Mononuclear cell (primary cell): ENCODE measurements around the gene MBD3L3. TPM values are rescaled to one million over a fixed set of nuclear protein-coding genes. Genes with fewer than 3 reads are reported as not detected.
"Not testable (repeated sequence)": the region's sequence is repeated elsewhere in the genome, so short reads cannot be mapped to it uniquely, and the experiment has no call there.

Source experiments
- H3K27me3 ChIP-seq: 2 replicates; pipeline ENCODE4 v1.6.0; 2011; ENCODE audit warnings: low read length, control low read depth; ENCODE audit not compliant: insufficient read depth
- H3K4me1 ChIP-seq: 2 replicates; pipeline ENCODE4 v1.5.1; 2011; ENCODE audit warnings: mild to moderate bottlenecking, low read length, control low read depth; ENCODE audit not compliant: insufficient read depth
- H3K4me3 ChIP-seq: 2 replicates; pipeline ENCODE4 v1.5.1; 2011; ENCODE audit warnings: mild to moderate bottlenecking, low read length, moderate library complexity
- H3K9me3 ChIP-seq: 2 replicates; pipeline ENCODE4 v1.5.1; 2011; ENCODE audit warnings: low read depth, mild to moderate bottlenecking, control low read depth, low read length
- total RNA-seq: library from RNA; depleted of rRNA; stranded (reverse); fragments of >200 nt; gene quantifications from one replicate; pipeline ENCODE4 v1.2.3, GENCODE V29; 2012

The MBD3L3 gene
- total RNA-seq, 1 donor: not detected

DNA sequence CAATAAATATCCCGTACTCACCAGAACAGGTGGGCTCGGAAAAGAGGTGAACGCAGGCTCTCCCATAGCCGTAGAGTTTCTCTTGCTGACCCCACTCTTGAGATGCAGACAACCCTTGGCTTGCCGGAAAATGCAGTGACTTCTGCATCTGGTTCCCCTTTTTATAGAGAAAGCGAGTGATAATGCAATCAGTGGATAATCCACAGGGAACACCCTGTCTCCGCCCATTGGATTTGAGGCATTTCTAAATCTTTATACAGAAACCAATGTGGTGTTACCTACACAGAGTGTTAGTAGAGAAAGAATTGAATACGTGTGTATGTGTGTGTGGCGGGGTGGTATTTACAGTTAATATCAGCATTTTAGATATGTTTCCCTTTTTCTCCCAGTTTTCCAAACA, 18.4 kb downstream of the MBD3L3 start, which contains the start of gene MBD3L4:
MBD3L4 (minus strand) TSS at position 101 of the 400 bp plus-strand sequence; CDS start at position 66, 35 bp downstream.
- not testable (repeated sequence) for H3K4me3 ChIP-seq, H3K9me3 ChIP-seq, H3K4me1 ChIP-seq, H3K27me3 ChIP-seq

DNA sequence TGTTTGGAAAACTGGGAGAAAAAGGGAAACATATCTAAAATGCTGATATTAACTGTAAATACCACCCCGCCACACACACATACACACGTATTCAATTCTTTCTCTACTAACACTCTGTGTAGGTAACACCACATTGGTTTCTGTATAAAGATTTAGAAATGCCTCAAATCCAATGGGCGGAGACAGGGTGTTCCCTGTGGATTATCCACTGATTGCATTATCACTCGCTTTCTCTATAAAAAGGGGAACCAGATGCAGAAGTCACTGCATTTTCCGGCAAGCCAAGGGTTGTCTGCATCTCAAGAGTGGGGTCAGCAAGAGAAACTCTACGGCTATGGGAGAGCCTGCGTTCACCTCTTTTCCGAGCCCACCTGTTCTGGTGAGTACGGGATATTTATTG, 28.2 kb downstream of the MBD3L3 start, which contains the start of gene MBD3L5:
MBD3L5 (plus strand) TSS at position 301 of the 400 bp plus-strand sequence; CDS start at position 335, 34 bp downstream.
- not testable (repeated sequence) for H3K9me3 ChIP-seq, H3K27me3 ChIP-seq, H3K4me3 ChIP-seq, H3K4me1 ChIP-seq

DNA sequence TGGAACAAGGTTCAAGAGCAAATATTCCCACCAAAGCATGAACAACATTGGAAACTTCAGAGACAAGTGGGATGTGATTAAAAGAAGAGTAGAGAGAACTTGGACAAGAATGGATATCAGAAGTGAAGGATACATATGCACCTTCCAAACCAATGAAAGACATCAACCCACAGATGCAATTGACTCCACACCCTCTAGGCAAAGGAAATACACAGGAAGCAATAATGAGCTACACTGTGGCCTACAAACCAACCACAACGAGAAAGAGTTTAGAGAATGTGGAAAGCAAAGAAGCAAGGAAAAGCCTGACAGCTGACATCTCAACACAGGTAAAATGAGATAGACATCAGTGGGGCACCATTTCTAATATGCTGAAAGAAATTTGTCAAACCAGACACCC, 29.7 kb downstream of the MBD3L3 start:
- not testable (repeated sequence) for H3K9me3 ChIP-seq, H3K4me1 ChIP-seq, H3K4me3 ChIP-seq, H3K27me3 ChIP-seq

DNA sequence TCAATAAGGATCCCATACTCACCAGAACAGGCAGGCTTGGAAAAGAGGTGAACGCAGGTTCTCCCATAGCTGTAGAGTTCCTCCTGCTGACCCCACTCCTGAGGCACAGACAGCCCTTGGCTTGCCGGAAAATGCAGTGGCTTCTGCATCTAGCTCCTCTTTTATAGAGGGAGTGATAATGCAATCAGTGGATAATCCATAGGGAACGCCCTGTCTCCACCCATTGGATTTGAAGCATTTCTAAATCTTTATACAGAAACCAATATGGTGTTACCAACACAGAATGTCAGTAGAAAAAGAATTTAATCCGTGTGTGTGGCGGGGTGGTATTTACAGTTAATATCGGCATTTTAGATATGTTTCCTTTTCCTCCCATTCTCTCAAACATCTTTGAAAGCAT, 37.1 kb downstream of the MBD3L3 start, which contains the start of gene MBD3L2B:
MBD3L2B (minus strand) TSS at position 101 of the 400 bp plus-strand sequence; CDS start at position 67, 34 bp downstream.
- H3K4me3 ChIP-seq, H3K9me3 ChIP-seq, H3K4me1 ChIP-seq, H3K27me3 ChIP-seq: not testable (repeated sequence)

DNA sequence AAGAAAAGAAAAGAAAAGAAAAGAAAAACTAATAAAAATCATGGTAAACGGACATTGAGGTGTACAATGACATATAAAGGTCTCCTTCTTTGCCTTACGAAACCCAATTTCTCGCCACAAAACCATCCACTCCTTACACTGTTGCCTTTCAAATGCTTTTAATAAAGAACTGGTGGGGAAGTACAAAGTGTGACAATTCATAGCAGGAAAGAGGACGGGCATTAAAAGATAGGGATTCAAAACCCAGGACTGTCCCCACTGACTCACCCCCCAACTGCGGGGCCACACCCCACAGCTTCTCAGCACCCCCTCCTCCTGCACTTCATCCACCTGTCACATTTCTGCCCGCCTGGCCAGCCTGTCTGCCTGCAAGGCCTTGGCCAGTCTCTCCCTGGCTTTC, 39.6 kb downstream of the MBD3L3 start:
- no peaks in the 10 kb centered on the region for H3K27me3 ChIP-seq
- H3K4me1 ChIP-seq: no peaks in the 10 kb centered on the region
- H3K4me3 ChIP-seq: no peak overlapping the region
- no peaks in the 10 kb centered on the region for H3K9me3 ChIP-seq

DNA sequence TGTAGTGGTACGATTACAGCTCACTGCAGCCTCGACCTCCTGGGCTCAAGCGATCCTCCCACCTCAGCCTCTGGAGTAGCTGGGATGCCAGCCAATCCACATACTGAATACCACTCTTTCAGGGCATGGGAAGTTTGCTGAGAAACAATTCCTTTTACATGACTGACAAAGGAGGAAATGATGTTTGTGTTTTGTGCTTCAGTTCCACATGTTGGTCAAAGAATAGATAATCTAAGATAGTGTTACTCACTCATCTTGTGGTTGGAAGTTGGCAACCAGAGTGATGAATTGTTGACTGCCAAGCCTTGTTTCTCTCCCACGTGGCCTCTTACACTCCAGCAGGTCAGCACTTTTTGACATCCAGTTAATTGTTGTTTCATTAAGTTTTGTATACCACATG, 44.8 kb downstream of the MBD3L3 start:
- Histone ChIP-seq H3K4me3 (no peak overlapping the region), H3K9me3 (no peaks in the 10 kb centered on the region), H3K4me1 (peaks cover 12% of the 10 kb centered on the region), H3K27me3 (no peaks in the 10 kb centered on the region)

DNA sequence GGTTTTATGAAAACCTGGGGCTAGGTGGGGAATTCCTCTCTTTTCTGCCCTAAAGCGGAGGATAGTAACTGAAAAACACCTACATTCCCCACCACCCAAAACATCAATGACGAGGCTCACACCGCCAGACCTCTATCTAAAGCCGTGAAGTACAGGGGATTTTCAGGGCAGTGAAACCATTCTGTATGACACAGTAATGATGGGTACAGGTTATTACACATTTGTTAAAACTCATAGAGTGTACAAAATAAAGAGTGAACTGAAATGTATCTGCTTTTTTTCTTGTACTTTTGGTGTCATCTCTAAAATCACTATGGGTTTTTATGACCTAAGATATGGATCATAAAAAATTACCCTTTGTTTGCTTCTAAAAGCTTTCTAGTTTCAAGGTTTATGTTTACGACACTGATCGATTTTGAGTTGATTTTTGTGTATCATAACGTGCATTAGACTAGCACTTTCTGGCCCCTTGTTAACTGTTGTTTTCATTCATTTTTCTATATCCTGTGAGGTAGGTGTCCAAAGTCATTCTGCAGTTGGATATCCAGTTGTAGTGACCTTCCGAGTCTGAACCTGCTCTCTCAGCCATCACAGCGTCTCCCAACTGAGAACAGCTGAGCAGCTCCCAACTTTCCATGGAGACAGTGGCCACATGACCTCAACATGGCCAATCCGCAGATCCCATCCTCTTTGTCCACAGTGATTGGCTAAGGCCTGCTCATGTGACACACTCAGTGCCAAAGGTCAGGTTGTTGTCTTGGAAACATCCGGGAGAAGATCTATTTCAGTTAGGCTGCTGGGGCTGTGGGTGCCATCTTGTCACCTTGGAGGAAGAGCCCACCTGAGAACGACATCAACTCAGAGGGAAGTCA, 47.5 kb downstream of the MBD3L3 start:
- Histone ChIP-seq H3K4me3 (no peak overlapping the region), H3K27me3 (no peaks in the 10 kb centered on the region), H3K4me1 (peaks cover 18% of the 10 kb centered on the region), H3K9me3 (no peaks in the 10 kb centered on the region)

DNA sequence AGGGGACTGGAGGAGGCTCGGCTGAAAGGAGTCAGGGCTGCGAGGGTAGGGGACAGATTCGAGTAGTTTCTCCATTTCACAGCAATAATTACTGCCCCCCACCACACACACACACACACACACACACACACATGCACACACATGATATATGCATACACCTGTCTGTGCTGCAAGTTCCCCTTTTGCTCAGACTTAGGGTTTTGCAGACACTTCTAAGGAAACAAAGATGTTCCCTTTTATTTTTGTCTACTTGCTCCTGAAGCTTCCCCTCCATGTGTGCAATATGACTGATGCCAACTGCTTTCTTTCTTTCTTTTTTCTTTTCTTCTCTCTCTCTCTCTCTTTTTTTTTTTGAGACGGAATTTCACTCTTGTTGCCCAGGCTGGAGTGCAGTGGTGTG, 50.6 kb downstream of the MBD3L3 start:
- Histone ChIP-seq H3K9me3 (no peaks in the 10 kb centered on the region), H3K4me3 (no peak overlapping the region), H3K4me1 (peaks cover 18% of the 10 kb centered on the region), H3K27me3 (no peaks in the 10 kb centered on the region)

Other genes with a start within 250 kb of the MBD3L3 start
- 15.4 TPM for gene ADGRE1, start 171.1 kb downstream of the MBD3L3 start, total RNA-seq
- gene MBD3L2B, start 37.2 kb downstream of the MBD3L3 start, total RNA-seq: not detected
- gene MBD3L5, start 28.1 kb downstream of the MBD3L3 start, total RNA-seq: not detected
- not detected for gene MBD3L4, start 18.5 kb downstream of the MBD3L3 start, total RNA-seq
- not detected for gene MBD3L2, start 9.4 kb downstream of the MBD3L3 start, total RNA-seq
- 25.6 TPM for gene ZNF557, start 11.0 kb upstream of the MBD3L3 start, total RNA-seq
- 7.5 TPM for gene INSR, start 235.7 kb upstream of the MBD3L3 start, total RNA-seq